NB4 (cell line): ENCODE results near the gene SLC25A28.

Experiments
- POLR2A ChIP-seq: IDR thresholded peaks from 2 replicates; pipeline ENCODE4 v1.6.1; 2011; ENCODE audit warnings: mild to moderate bottlenecking; ENCODE audit not compliant: insufficient read length; ENCODE audit errors: extremely low read depth
- TF ChIP-seq, protein P1 (sequence below): IDR thresholded peaks from 2 replicates; pipeline ENCODE4 v1.6.1; 2011; ENCODE audit warnings: low read depth, low read length

GRCh38 chr10:99598781-99599509, 21.3 kb downstream of the SLC25A28 start:
- no peak for TF ChIP-seq POLR2A
- TF ChIP-seq, protein P1, sequence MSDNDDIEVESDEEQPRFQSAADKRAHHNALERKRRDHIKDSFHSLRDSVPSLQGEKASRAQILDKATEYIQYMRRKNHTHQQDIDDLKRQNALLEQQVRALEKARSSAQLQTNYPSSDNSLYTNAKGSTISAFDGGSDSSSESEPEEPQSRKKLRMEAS: no peak
